GM21717 (cell line): ENCODE measurements around the gene ARHGAP30.
"Not testable (repeated sequence)": the region's sequence is repeated elsewhere in the genome, so short reads cannot be mapped to it uniquely, and the experiment has no call there.

Experiments
- ATAC-seq: cut with Tn5 transposase; IDR thresholded peaks from one replicate; pipeline ENCODE4 v1.9.1; 2021; ENCODE audit warnings: mild to moderate bottlenecking, moderate library complexity; ENCODE audit not compliant: unreplicated experiment

Gene ARHGAP30

GRCh38 chr1:161070761-161071160 is 1.1 kb upstream of the ARHGAP30 start:
- no peak for ATAC-seq

- ATAC-seq: no peak
These were observed 450 bp downstream of the ARHGAP30 start for GRCh38 chr1:161069241-161069640.

- peak; percentile 60 for ATAC-seq
These were observed 1.1 kb downstream of the ARHGAP30 start for GRCh38 chr1:161068306-161069234.

- ATAC-seq: no peak
These were observed 3.0 kb downstream of the ARHGAP30 start for GRCh38 chr1:161066694-161067093.

GRCh38 chr1:161065681-161066080 is 4.0 kb downstream of the ARHGAP30 start:
- not testable (repeated sequence) for ATAC-seq

- not testable (repeated sequence) for ATAC-seq
These were observed 5.8 kb downstream of the ARHGAP30 start for GRCh38 chr1:161063936-161064335.

- ATAC-seq: no peak
These were observed 8.3 kb downstream of the ARHGAP30 start for GRCh38 chr1:161061419-161061818.

- ATAC-seq: no peak
These were observed 10.4 kb downstream of the ARHGAP30 start for GRCh38 chr1:161059293-161059692.

GRCh38 chr1:161054805-161055204 is 14.9 kb downstream of the ARHGAP30 start:
- ATAC-seq: no peak

- ATAC-seq: no peak
These were observed 15.5 kb downstream of the ARHGAP30 start for GRCh38 chr1:161054232-161054631.

GRCh38 chr1:161052899-161053298 is 16.8 kb downstream of the ARHGAP30 start:
- ATAC-seq: no peak

- ATAC-seq: no peak
These were observed 18.5 kb downstream of the ARHGAP30 start for GRCh38 chr1:161051219-161051618.

- ATAC-seq: no peak
These were observed 20.6 kb downstream of the ARHGAP30 start for GRCh38 chr1:161048949-161049722.

GRCh38 chr1:161047436-161048420 is 22.0 kb downstream of the ARHGAP30 start:
- no peak for ATAC-seq

GRCh38 chr1:161046605-161047228 is 23.0 kb downstream of the ARHGAP30 start:
- ATAC-seq: peak; percentile 33

GRCh38 chr1:161045736-161046604 is 23.7 kb downstream of the ARHGAP30 start, which contains the start of gene USF1:
Gene USF1 (minus strand): TSS chr1:161045977. CDS start chr1:161043275, 2,702 bp downstream.
- ATAC-seq: peak; percentile 56

GRCh38 chr1:161044908-161045735 is 24.6 kb downstream of the ARHGAP30 start:
- peak; percentile 30 for ATAC-seq

GRCh38 chr1:161044535-161044907 is 25.2 kb downstream of the ARHGAP30 start:
- no peak for ATAC-seq
